ENCODE measurements around the gene PTGDS. TPM values are rescaled to one million over a fixed set of nuclear protein-coding genes. Genes with fewer than 3 reads are reported as not detected.

Gene PTGDS
- polyA plus RNA-seq, 1 donor from 2014 or later: not detected

DNA sequence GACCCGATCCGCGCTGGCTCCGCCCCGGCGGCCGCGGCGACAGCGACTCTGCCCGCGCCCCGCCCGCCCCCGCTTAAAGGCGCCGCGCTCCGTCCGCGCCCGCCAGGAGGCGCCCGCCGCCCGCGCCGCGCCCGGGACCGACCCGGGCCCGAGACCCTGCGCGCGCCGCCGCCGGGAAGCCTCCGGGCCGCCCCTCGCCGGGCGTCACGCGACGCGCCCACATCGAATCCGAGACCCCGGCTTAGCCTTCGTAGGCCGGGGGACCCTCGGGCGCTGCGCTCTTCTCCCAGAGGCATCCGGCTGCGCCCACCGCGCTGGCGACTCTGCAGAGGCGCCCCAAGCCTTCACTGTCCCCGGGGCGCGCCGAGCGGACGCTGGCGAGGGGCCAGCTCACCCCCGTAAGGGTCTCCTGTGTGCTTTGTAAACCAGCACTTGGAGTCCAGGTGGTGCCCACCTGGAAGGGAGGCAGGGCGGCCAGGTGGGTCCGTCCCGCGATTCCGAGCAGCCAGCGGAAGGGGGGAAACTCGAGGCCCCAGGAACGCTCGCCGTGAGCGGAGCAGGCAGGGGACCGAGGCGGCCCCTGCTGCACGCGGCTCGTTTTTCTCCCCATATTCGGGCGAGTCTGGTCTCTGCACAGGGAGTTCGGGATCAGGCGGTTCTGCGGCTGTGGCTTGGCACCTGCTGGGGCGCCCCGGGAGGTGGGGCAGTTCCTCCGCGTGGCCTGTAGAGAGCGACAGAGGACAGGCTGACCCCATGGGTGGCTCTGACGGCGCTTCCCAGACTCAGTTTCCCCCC is 51.2 kb downstream of the PTGDS start:
- Mint-ChIP-seq H3K36me3 (no peaks in the 10 kb centered on the region), H3K27me3 (no peaks in the 10 kb centered on the region), H3K4me1 (peaks cover 23 to 34% (median 27%) of the 10 kb centered on the region in 3 donors), H3K9me3 (no peaks in the 10 kb centered on the region), H3K4me3 (peak overlapping the region; percentile 80 to 97 (median 90)), H3K27ac (peak overlapping the region in 2 of 3 donors; percentile 81 to 96)

DNA sequence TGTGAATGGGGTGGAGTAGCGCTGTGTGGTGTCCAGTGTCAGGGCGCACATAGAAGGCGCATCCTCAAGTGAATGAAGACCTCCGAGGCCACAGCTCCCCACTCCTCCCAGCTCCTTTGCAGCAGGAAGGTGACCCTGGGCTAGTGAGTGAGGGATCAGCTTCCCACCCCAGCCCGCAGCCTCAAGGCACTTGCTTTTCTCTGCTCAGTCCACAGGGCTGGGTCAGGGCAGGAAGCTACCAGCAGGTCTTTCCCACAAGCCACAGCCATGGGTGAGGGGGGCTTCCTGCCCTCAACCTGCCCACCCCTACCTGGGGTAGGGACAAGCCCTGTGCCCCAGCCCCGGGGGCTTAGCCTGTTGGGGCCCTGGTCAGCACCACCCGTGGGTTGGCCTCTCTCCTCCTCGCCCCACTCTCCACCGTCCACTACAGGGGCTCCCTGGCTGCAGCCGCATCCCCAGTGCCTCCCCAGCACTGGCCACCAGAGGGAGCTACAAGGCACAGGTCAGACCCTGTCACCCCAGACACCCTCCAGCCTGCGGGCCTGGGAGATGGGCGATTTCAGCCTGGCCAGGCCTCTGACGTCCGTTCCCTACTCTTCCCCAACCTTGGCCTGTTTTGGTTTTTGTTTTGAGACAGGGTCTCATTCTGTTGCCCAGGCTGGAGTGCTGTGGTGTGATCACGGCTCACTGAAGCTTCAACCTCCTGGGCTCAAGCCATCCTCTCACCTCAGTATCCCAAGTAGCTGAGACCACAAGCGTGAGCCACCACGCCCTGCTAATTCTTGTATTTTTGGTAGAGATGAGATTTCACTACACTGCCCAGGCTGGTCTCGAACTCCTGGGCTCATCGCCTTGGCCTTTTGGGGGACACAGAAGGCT is 52.0 kb downstream of the PTGDS start:
- Mint-ChIP-seq H3K27ac (peak overlapping the region; percentile 13 to 96 (median 81)), H3K9me3 (no peaks in the 10 kb centered on the region), H3K36me3 (no peaks in the 10 kb centered on the region), H3K4me1 (peaks cover 23 to 39% (median 29%) of the 10 kb centered on the region in 3 donors), H3K4me3 (peak overlapping the region; percentile 86 to 97 (median 92)), H3K27me3 (no peaks in the 10 kb centered on the region)

- H3K9me3 Mint-ChIP-seq: no peaks in the 10 kb centered on the region
- peak overlapping the region; percentile 86 to 97 (median 92) for H3K4me3 Mint-ChIP-seq
- H3K4me1 Mint-ChIP-seq: peaks cover 28 to 44% (median 35%) of the 10 kb centered on the region in 3 donors
- H3K27ac Mint-ChIP-seq: peak overlapping the region; percentile 5 to 96 (median 93)
- H3K27me3 Mint-ChIP-seq: no peaks in the 10 kb centered on the region
- no peaks in the 10 kb centered on the region for H3K36me3 Mint-ChIP-seq
Measured at GRCh38 chr9:137030006-137030405, 52.7 kb downstream of the PTGDS start.

- Mint-ChIP-seq H3K4me3 (peak overlapping the region; percentile 86 to 97 (median 92)), H3K4me1 (peaks cover 30 to 43% (median 33%) of the 10 kb centered on the region in 3 donors), H3K27ac (peak overlapping the region; percentile 80 to 96 (median 93)), H3K9me3 (no peaks in the 10 kb centered on the region), H3K36me3 (no peaks in the 10 kb centered on the region), H3K27me3 (no peaks in the 10 kb centered on the region)
Measured at GRCh38 chr9:137030538-137031527, 53.5 kb downstream of the PTGDS start.

Other genes with a start within 250 kb of the PTGDS start
- 68.0 TPM for gene LCN10, start 234.6 kb upstream of the PTGDS start, polyA plus RNA-seq
- gene LCN6, start 229.0 kb upstream of the PTGDS start, polyA plus RNA-seq: not detected
- 0.44 TPM for gene LCN8, start 219.3 kb upstream of the PTGDS start, polyA plus RNA-seq
- not detected for gene LCN15, start 213.0 kb upstream of the PTGDS start, polyA plus RNA-seq
- gene TMEM141, start 186.2 kb upstream of the PTGDS start, polyA plus RNA-seq: 45.9 TPM
- gene CCDC183, start 181.2 kb upstream of the PTGDS start, polyA plus RNA-seq: 0.78 TPM
- gene RABL6, start 169.6 kb upstream of the PTGDS start, polyA plus RNA-seq: 19.7 TPM
- 0.10 TPM for gene AJM1, start 135.0 kb upstream of the PTGDS start, polyA plus RNA-seq
- gene PHPT1, start 128.1 kb upstream of the PTGDS start, polyA plus RNA-seq: 91.6 TPM
- gene MAMDC4, start 125.2 kb upstream of the PTGDS start, polyA plus RNA-seq: 0.11 TPM
- gene EDF1, start 111.2 kb upstream of the PTGDS start, polyA plus RNA-seq: 378 TPM
- gene TRAF2, start 91.0 kb upstream of the PTGDS start, polyA plus RNA-seq: 42.8 TPM
- gene FBXW5, start 32.8 kb upstream of the PTGDS start, polyA plus RNA-seq: 108 TPM
- not detected for gene C8G, start 32.3 kb upstream of the PTGDS start, polyA plus RNA-seq
- gene LCN12, start 25.2 kb upstream of the PTGDS start, polyA plus RNA-seq: not detected
- gene LCNL1, start 5.5 kb downstream of the PTGDS start, polyA plus RNA-seq: not detected
- 64.3 TPM for gene PAXX, start 14.9 kb downstream of the PTGDS start, polyA plus RNA-seq
- gene CLIC3, start 19.1 kb downstream of the PTGDS start, polyA plus RNA-seq: 3.5 TPM
- 3.9 TPM for gene ABCA2, start 50.7 kb downstream of the PTGDS start, polyA plus RNA-seq
- 26.6 TPM for gene FUT7, start 54.6 kb downstream of the PTGDS start, polyA plus RNA-seq
- gene NPDC1, start 68.7 kb downstream of the PTGDS start, polyA plus RNA-seq: 2.0 TPM
- gene ENTPD2, start 76.6 kb downstream of the PTGDS start, polyA plus RNA-seq: not detected
- 0.38 TPM for gene SAPCD2, start 93.1 kb downstream of the PTGDS start, polyA plus RNA-seq
- gene UAP1L1, start 100.0 kb downstream of the PTGDS start, polyA plus RNA-seq: 3.0 TPM
- 27.5 TPM for gene MAN1B1, start 109.5 kb downstream of the PTGDS start, polyA plus RNA-seq
- 110 TPM for gene DPP7, start 137.2 kb downstream of the PTGDS start, polyA plus RNA-seq
- gene GRIN1, start 161.7 kb downstream of the PTGDS start, polyA plus RNA-seq: not detected
- not detected for gene LRRC26, start 192.5 kb downstream of the PTGDS start, polyA plus RNA-seq
- not detected for gene TMEM210, start 194.6 kb downstream of the PTGDS start, polyA plus RNA-seq
- 6.2 TPM for gene ANAPC2, start 211.1 kb downstream of the PTGDS start, polyA plus RNA-seq
- 139 TPM for gene SSNA1, start 211.2 kb downstream of the PTGDS start, polyA plus RNA-seq
- 0.66 TPM for gene TPRN, start 223.2 kb downstream of the PTGDS start, polyA plus RNA-seq
- 106 TPM for gene TMEM203, start 228.1 kb downstream of the PTGDS start, polyA plus RNA-seq
- gene NDOR1, start 228.2 kb downstream of the PTGDS start, polyA plus RNA-seq: 7.6 TPM
- gene RNF208, start 244.7 kb downstream of the PTGDS start, polyA plus RNA-seq: not detected
- gene CYSRT1, start 247.7 kb downstream of the PTGDS start, polyA plus RNA-seq: not detected
- not detected for gene RNF224, start 250.0 kb downstream of the PTGDS start, polyA plus RNA-seq